H1 (cell line): ENCODE results near the gene EVI2B. TPM values are rescaled to one million over a fixed set of nuclear protein-coding genes. Genes with fewer than 3 reads are reported as not detected.

Experiments
- CTCF ChIA-PET: fragments of 300-600 bp; sonication (Branson Sonifier 250); formaldehyde crosslinking; loops from one replicate; lab custom pipeline; 2021; ENCODE audit not compliant: partially characterized antibody; lab: Charles Lee
- POLR2A ChIA-PET: fragments of 300-600 bp; sonication (Branson Sonifier 250); formaldehyde crosslinking; loops from one replicate; lab custom pipeline; 2021; ENCODE audit warnings: inconsistent platforms; ENCODE audit not compliant: partially characterized antibody; lab: Charles Lee
- DNase-seq, 2 experiments: peaks; one replicate each; pipeline versions ENCODE4 v3.0.0 to v3.0.0-alpha.2; 2010 to 2022; ENCODE audit warnings: low spot score in 2 of 2, low read depth in 1 of 2, mixed read lengths in 1 of 2
- FAIRE-seq: peaks from 2 replicates; lab custom pipeline; 2011; peaks lifted over from hg19 to GRCh38; lab: Jason Lieb, UNC
- H2AFZ ChIP-seq: 2 replicates; pipeline ENCODE4 v1.8.1; 2012; ENCODE audit warnings: low read length, inconsistent platforms
- H2AK5ac ChIP-seq: 2 replicates; pipeline ENCODE4 v1.6.1; 2013; ENCODE audit warnings: low read depth, low read length
- H2BK120ac ChIP-seq: replicated peaks from 2 replicates; pipeline ENCODE3; 2013; ENCODE audit warnings: low read depth, low read length, inconsistent platforms
- H2BK12ac ChIP-seq: 2 replicates; pipeline ENCODE4 v1.6.1; 2013; ENCODE audit warnings: low read depth, low read length
- H2BK15ac ChIP-seq: 2 replicates; pipeline ENCODE4 v1.6.1; 2013; ENCODE audit warnings: low read length
- H2BK20ac ChIP-seq: 2 replicates; pipeline ENCODE4 v1.6.1; 2013; ENCODE audit warnings: low read length
- H2BK5ac ChIP-seq: 2 replicates; pipeline ENCODE4 v1.6.1; 2013; ENCODE audit warnings: low read depth, low read length
- H3K14ac ChIP-seq: 2 replicates; pipeline ENCODE4 v1.6.1; 2013; ENCODE audit warnings: inconsistent platforms; ENCODE audit not compliant: insufficient read length
- H3K18ac ChIP-seq: 2 replicates; pipeline ENCODE4 v1.6.1; 2013; ENCODE audit warnings: low read length; ENCODE audit errors: extremely low read depth
- H3K23ac ChIP-seq: 2 replicates; pipeline ENCODE4 v1.6.1; 2013; ENCODE audit warnings: inconsistent platforms; ENCODE audit not compliant: insufficient read length
- H3K23me2 ChIP-seq: 2 replicates; pipeline ENCODE4 v1.6.1; 2013; ENCODE audit warnings: low read depth, low read length
- H3K27ac ChIP-seq: 2 replicates; pipeline ENCODE4 v1.6.1; 2011; ENCODE audit warnings: low read depth, low read length, inconsistent platforms
- H3K27me3 ChIP-seq, 4 experiments: replicated peaks in 1 of 4; 1 replicate in 1 of 4; 2 replicates in 3 of 4; pipeline versions ENCODE4 v1.6.1 to v1.8.1; 2011 to 2013; ENCODE audit warnings: low read length in 3 of 4, mild to moderate bottlenecking in 3 of 4, inconsistent platforms in 2 of 4, mixed read lengths in 2 of 4, moderate library complexity in 1 of 4; ENCODE audit not compliant: control insufficient read depth in 3 of 4, insufficient read depth in 3 of 4; ENCODE audit errors: extremely low read depth in 1 of 4
- H3K36me3 ChIP-seq, 4 experiments: 2 replicates each; pipeline versions ENCODE4 v1.6.1 to v1.8.1; 2011 to 2013; ENCODE audit warnings: mild to moderate bottlenecking in 4 of 4, low read length in 3 of 4, moderate library complexity in 2 of 4, control low read depth in 1 of 4, inconsistent platforms in 1 of 4; ENCODE audit not compliant: insufficient read depth in 4 of 4, control insufficient read depth in 2 of 4
- H3K4ac ChIP-seq: replicated peaks from 2 replicates; pipeline ENCODE3; 2013; ENCODE audit warnings: low read length, low read depth, mixed read lengths, inconsistent platforms; ENCODE audit not compliant: insufficient read length
- H3K4me1 ChIP-seq, 4 experiments: replicated peaks in 1 of 4; 1 replicate in 1 of 4; 2 replicates in 3 of 4; pipeline versions ENCODE4 v1.6.1 to v1.8.1; 2011 to 2013; ENCODE audit warnings: low read length in 3 of 4, inconsistent platforms in 2 of 4, mixed read lengths in 1 of 4; ENCODE audit not compliant: insufficient read depth in 4 of 4, control insufficient read depth in 3 of 4
- H3K4me2 ChIP-seq, 2 experiments: 2 replicates each; pipeline versions ENCODE4 v1.6.1 to v1.8.1; 2011 to 2013; ENCODE audit warnings: low read depth in 2 of 2, low read length in 2 of 2, control low read depth in 1 of 2, inconsistent platforms in 1 of 2, mild to moderate bottlenecking in 1 of 2; ENCODE audit not compliant: insufficient read depth in 1 of 2
- H3K4me3 ChIP-seq, 4 experiments: fragments of 200-600, 300-600 bp in 1 of 4; sonication (generic), shearing (Covaris generic), sonication (Bioruptor Twin) in 1 of 4; 2 replicates each; pipeline versions ENCODE4 v1.5.1 to v1.8.1; 2011 to 2016; ENCODE audit warnings: low read length in 4 of 4, low read depth in 3 of 4, control low read depth in 2 of 4, inconsistent platforms in 2 of 4, mild to moderate bottlenecking in 2 of 4, mixed read lengths in 1 of 4, moderate library complexity in 1 of 4; ENCODE audit not compliant: insufficient read depth in 2 of 4; ENCODE audit errors: extremely low read depth in 1 of 4
- H3K56ac ChIP-seq: replicated peaks from 2 replicates; pipeline ENCODE3; 2013; ENCODE audit warnings: low read depth, mild to moderate bottlenecking, mixed read lengths, low read length, inconsistent platforms; ENCODE audit not compliant: insufficient read length
- H3K79me1 ChIP-seq: 2 replicates; pipeline ENCODE4 v1.6.1; 2013; ENCODE audit warnings: low read depth, low read length, control low read depth
- H3K79me2 ChIP-seq, 2 experiments: 2 replicates each; pipeline versions ENCODE4 v1.6.1 to v1.8.1; 2012 to 2013; ENCODE audit warnings: low read length in 2 of 2, mild to moderate bottlenecking in 2 of 2, inconsistent platforms in 1 of 2; ENCODE audit not compliant: insufficient read depth in 2 of 2, control insufficient read depth in 1 of 2
- H3K9ac ChIP-seq, 4 experiments: replicated peaks in 1 of 4; 1 replicate in 1 of 4; 2 replicates in 3 of 4; pipeline versions ENCODE4 v1.6.1 to v1.8.1; 2011 to 2013; ENCODE audit warnings: low read depth in 3 of 4, low read length in 3 of 4, control low read depth in 2 of 4, mild to moderate bottlenecking in 2 of 4, moderate library complexity in 2 of 4, inconsistent platforms in 1 of 4; ENCODE audit errors: extremely low read depth in 1 of 4
- H3K9me3 ChIP-seq, 2 experiments: 2 replicates each; pipeline versions ENCODE4 v1.6.1 to v1.8.1; 2012 to 2013; ENCODE audit warnings: mild to moderate bottlenecking in 2 of 2, moderate library complexity in 2 of 2, control low read depth in 1 of 2, inconsistent platforms in 1 of 2, low read depth in 1 of 2, low read length in 1 of 2, mixed read lengths in 1 of 2; ENCODE audit not compliant: insufficient read depth in 2 of 2
- H4K20me1 ChIP-seq, 2 experiments: replicated peaks in 1 of 2; 2 replicates each; pipeline versions ENCODE3 to v1.8.1; 2011 to 2013; ENCODE audit warnings: inconsistent platforms in 2 of 2, low read length in 2 of 2, mild to moderate bottlenecking in 1 of 2; ENCODE audit not compliant: insufficient read depth in 2 of 2, control insufficient read depth in 1 of 2
- H4K5ac ChIP-seq: 2 replicates; pipeline ENCODE4 v1.6.1; 2013; ENCODE audit warnings: low read length, low read depth, mixed read lengths, inconsistent platforms; ENCODE audit not compliant: insufficient read length
- H4K8ac ChIP-seq: 2 replicates; pipeline ENCODE4 v1.8.0; 2013; ENCODE audit warnings: mild to moderate bottlenecking, moderate library complexity, low read length, inconsistent platforms; ENCODE audit not compliant: insufficient read depth; ENCODE audit errors: extremely low read depth
- H4K91ac ChIP-seq: replicated peaks from 2 replicates; pipeline ENCODE3; 2013; ENCODE audit warnings: low read length, mixed read lengths, inconsistent platforms; ENCODE audit not compliant: insufficient read length
- CBX8 ChIP-seq: fragments of 300-800, 300-1000 bp; sonication (generic); IDR thresholded peaks from 2 replicates; pipeline ENCODE4 v1.7.1; 2016; ENCODE audit warnings: low read depth, low read length, borderline replicate concordance
- CHD2 ChIP-seq: IDR thresholded peaks from 2 replicates; pipeline ENCODE4 v1.6.1; 2012; ENCODE audit warnings: low read length, improper control_type of control experiment
- EZH2 ChIP-seq: fragments of 200-600 bp; sonication (generic); IDR thresholded peaks from 2 replicates; pipeline ENCODE4 v1.7.1; 2012; ENCODE audit warnings: low read depth, mild to moderate bottlenecking, moderate library complexity, low read length, inconsistent platforms; ENCODE audit not compliant: severe bottlenecking
- HDAC2 ChIP-seq, 2 experiments: fragments of 300-600 bp in 1 of 2; sonication (generic) in 1 of 2; IDR thresholded peaks; 2 replicates each; pipeline ENCODE4 v1.6.1; 2011 to 2012; ENCODE audit warnings: low read depth in 2 of 2, low read length in 2 of 2, mild to moderate bottlenecking in 2 of 2, moderate library complexity in 2 of 2, borderline replicate concordance in 1 of 2, inconsistent platforms in 1 of 2
- KDM4A ChIP-seq: IDR thresholded peaks from one replicate; pipeline ENCODE4 v1.7.1; 2012; ENCODE audit warnings: low read depth, mild to moderate bottlenecking, moderate library complexity, low read length, inconsistent platforms; ENCODE audit not compliant: severe bottlenecking
- MAFK ChIP-seq: IDR thresholded peaks from 2 replicates; pipeline ENCODE4 v1.6.1; 2012; ENCODE audit warnings: low read depth, mild to moderate bottlenecking, improper control_type of control experiment, low read length
- NANOG ChIP-seq: IDR thresholded peaks from 2 replicates; pipeline ENCODE4 v1.6.1; 2011; ENCODE audit warnings: low read length, low read depth, mild to moderate bottlenecking, inconsistent platforms; ENCODE audit not compliant: insufficient read depth, poor library complexity, severe bottlenecking
- NRF1 ChIP-seq: IDR thresholded peaks from 2 replicates; pipeline ENCODE4 v1.6.1; 2011; ENCODE audit warnings: mild to moderate bottlenecking, low read depth, low read length, improper control_type of control experiment
- SP1 ChIP-seq: IDR thresholded peaks from 2 replicates; pipeline ENCODE4 v1.6.1; 2011; ENCODE audit warnings: low read depth, low read length
- SP2 ChIP-seq: IDR thresholded peaks from 2 replicates; pipeline ENCODE4 v1.6.1; 2012; ENCODE audit warnings: mild to moderate bottlenecking, low read length, inconsistent platforms
- TAF1 ChIP-seq: IDR thresholded peaks from 2 replicates; pipeline ENCODE4 v1.6.1; 2011; ENCODE audit warnings: mild to moderate bottlenecking, low read depth, low read length
- TCF12 ChIP-seq: IDR thresholded peaks from 2 replicates; pipeline ENCODE4 v1.6.1; 2011; ENCODE audit warnings: low read depth, mild to moderate bottlenecking, low read length
- YY1 ChIP-seq: IDR thresholded peaks from 2 replicates; pipeline ENCODE4 v1.6.1; 2011; ENCODE audit warnings: low read depth, mild to moderate bottlenecking, low read length
- WGBS, 2 experiments: shearing (Covaris generic) in 1 of 2; methylation state at CpG; one replicate each; pipeline versions ENCODE4 v1.1.6 to v1.1.7; 2013 to 2015; ENCODE audit warnings: low lambda C conversion rate in 2 of 2, mixed read lengths in 2 of 2, inconsistent platforms in 1 of 2, low coverage in 1 of 2, missing lambda C conversion rate in 1 of 2; ENCODE audit not compliant: insufficient replicate concordance in 2 of 2, insufficient coverage in 1 of 2, insufficient read length in 1 of 2; ENCODE audit errors: extremely low coverage in 1 of 2, missing lambda C conversion rate in 1 of 2; 5-methylcytosine and 5-hydroxymethylcytosine counted together
- polyA plus RNA-seq, 7 experiments: library from polyadenylated mRNA; depleted of rRNA in 3 of 7; stranded (reverse) in 5 of 7; unstranded in 2 of 7; fragments of >200 nt in 5 of 7; fragments of 200-250 nt in 2 of 7; gene quantifications; 1 replicate in 5 of 7; 2 replicates in 1 of 7; 4 replicates in 1 of 7; pipeline versions ENCODE4 v1.2.1 to v1.2.3, GENCODE V29; 2011 to 2013; ENCODE audit warnings: missing spikeins in 2 of 7, mixed read lengths in 2 of 7
- total RNA-seq: library from RNA; stranded (reverse); fragmentation: NEBNext Ultra II Directional; extraction: Animal tissue kit (Norgen Biotek cat#: 25700); gene quantifications from 2 replicates; pipeline ENCODE4 v1.2.1, GENCODE V29; 2021
- TF ChIP-seq, protein P1 (sequence below): IDR thresholded peaks from 2 replicates; pipeline ENCODE4 v1.6.1; 2011; ENCODE audit warnings: low read length, improper control_type of control experiment

EVI2B gene
- total and polyA plus RNA-seq, 2 of the 8 experiments (the other 6 are each of a cell fraction or from before 2014, with no cell fraction given): not detected

DNA sequence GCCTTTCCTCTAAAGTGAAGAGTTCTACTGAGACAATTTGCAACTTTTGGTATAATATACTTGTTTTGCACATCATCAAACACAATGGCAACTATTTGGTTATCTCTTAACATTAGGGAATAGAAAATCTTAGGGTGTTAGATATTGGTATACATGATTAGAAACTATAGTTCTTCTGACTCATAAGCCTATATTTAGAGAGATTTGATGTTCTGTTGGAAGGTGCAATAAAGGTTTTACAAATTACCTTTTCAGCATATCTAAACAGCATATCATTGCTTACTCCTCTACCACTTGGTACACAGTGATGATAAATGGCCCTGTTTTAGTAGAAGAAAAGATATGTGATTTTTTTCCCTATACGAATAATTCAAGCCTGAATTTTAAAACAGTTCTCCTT is 6.2 kb downstream of the EVI2B start:
- no peak overlapping the region for H3K14ac ChIP-seq
- no peaks in the 10 kb centered on the region for H3K79me2 ChIP-seq
- H3K4ac ChIP-seq: no peak overlapping the region
- WGBS, 2 experiments: 84% methylated on average over 1 of the region's 1 CpG; no CpG with 5 or more reads in 1 of the 2 experiments
- no peak overlapping the region for H2BK120ac ChIP-seq
- no peak overlapping the region for H3K4me2 ChIP-seq
- ChIA-PET POLR2A (interaction anchor here (1.0 kb wide), 1 partner anchor 426 kb away, joined by 3 read pairs; no protein-coding TSS in a partner anchor), CTCF (interaction anchor here (0.6 to 0.9 kb wide), 2 partner anchors 41 to 1771 kb away, joined by 3 to 5 read pairs; no protein-coding TSS in a partner anchor)
- no peak overlapping the region for H3K9ac ChIP-seq
- no peaks in the 10 kb centered on the region for H3K4me1 ChIP-seq
- H3K9me3 ChIP-seq: no peaks in the 10 kb centered on the region
- H3K79me1 ChIP-seq: no peaks in the 10 kb centered on the region
- FAIRE-seq (no peak), DNase-seq (no peak)
- no peak overlapping the region for H3K27ac ChIP-seq
- H2BK12ac ChIP-seq: no peak overlapping the region
- H3K18ac ChIP-seq: no peak overlapping the region
- no peak overlapping the region for H2BK15ac ChIP-seq
- H4K20me1 ChIP-seq: no peaks in the 10 kb centered on the region
- no peak overlapping the region for H2AFZ ChIP-seq
- H3K23me2 ChIP-seq: peaks cover 1% of the 10 kb centered on the region; the same call in 1 of the 2 replicates
- no peak overlapping the region for H2BK20ac ChIP-seq
- H3K36me3 ChIP-seq: no peaks in the 10 kb centered on the region
- no peak overlapping the region for H3K23ac ChIP-seq
- H3K56ac ChIP-seq: no peak overlapping the region
- H2BK5ac ChIP-seq: no peak overlapping the region
- no peak overlapping the region for H4K8ac ChIP-seq
- H4K91ac ChIP-seq: no peak overlapping the region
- no peak overlapping the region for H4K5ac ChIP-seq
- no peak overlapping the region for H3K4me3 ChIP-seq
- H3K27me3 ChIP-seq: no peaks in the 10 kb centered on the region
- no peak overlapping the region for H2AK5ac ChIP-seq
- TF ChIP-seq, protein P1, sequence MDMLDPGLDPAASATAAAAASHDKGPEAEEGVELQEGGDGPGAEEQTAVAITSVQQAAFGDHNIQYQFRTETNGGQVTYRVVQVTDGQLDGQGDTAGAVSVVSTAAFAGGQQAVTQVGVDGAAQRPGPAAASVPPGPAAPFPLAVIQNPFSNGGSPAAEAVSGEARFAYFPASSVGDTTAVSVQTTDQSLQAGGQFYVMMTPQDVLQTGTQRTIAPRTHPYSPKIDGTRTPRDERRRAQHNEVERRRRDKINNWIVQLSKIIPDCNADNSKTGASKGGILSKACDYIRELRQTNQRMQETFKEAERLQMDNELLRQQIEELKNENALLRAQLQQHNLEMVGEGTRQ: no peak
- TF ChIP-seq MAFK (no peak), EZH2 (no peak), CHD2 (no peak), SP2 (no peak), YY1 (no peak), TAF1 (no peak), HDAC2 (IDR thresholded peaks at IDR 0.05; ENCODE audit: borderline replicate concordance in 1 of 2, low read depth in 2 of 2, low read length in 2 of 2) (no peak), CBX8 (no peak), NANOG (no peak), TCF12 (no peak), SP1 (no peak), NRF1 (no peak), KDM4A (no peak)
